Measurements from ENCODE around the gene TSHR. TPM values are rescaled to one million over a fixed set of nuclear protein-coding genes. Genes with fewer than 3 reads are reported as not detected.

Gene TSHR
- total RNA-seq, 1 donor, result not detected

DNA sequence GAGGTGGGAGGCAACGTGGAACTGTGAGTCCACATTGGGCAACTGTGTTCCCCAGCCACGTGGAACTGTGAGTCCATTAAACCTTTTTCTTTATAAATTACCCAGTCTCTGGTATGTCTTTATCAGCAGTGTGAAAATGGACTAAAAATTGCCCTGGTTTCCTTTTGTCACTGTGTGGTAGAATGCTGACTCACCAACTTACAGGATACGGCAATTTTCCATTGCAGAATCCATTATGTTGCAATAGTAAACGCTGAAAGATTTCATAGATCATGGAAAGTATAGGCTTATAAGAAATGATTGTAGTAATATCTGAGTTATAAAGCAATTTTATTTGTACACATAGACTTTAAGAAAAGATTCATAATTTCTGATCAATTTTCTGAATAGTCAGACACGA is 172.4 kb downstream of the TSHR start:
- Histone ChIP-seq H3K79me2 (ENCODE audit: insufficient read depth, low read length) (no peaks in the 10 kb centered on the region), H4K20me1 (ENCODE audit: insufficient read depth, low read length) (no peaks in the 10 kb centered on the region), H3K36me3 (ENCODE audit: insufficient read depth, low read length) (no peaks in the 10 kb centered on the region), H3K9me3 (ENCODE audit: low read depth, low read length) (no peaks in the 10 kb centered on the region), H2AFZ (ENCODE audit: low read length) (no peak overlapping the region), H3K27me3 (ENCODE audit: insufficient read depth, low read length) (peaks cover 4% of the 10 kb centered on the region), H3K4me3 (ENCODE audit: insufficient read depth, low read length) (no peak overlapping the region), H3K4me1 (ENCODE audit: insufficient read depth, low read length) (no peaks in the 10 kb centered on the region), H3K27ac (ENCODE audit: low read depth, low read length) (no peak overlapping the region), H3K4me2 (ENCODE audit: insufficient read depth, low read length) (no peak overlapping the region)
- DNase-seq (ENCODE audit: insufficient read length, low spot score, missing footprints), result no peak
- TF ChIP-seq CTCF (IDR thresholded peaks at IDR 0.05; ENCODE audit: extremely low read depth, low read depth, low read length), result no peak

DNA sequence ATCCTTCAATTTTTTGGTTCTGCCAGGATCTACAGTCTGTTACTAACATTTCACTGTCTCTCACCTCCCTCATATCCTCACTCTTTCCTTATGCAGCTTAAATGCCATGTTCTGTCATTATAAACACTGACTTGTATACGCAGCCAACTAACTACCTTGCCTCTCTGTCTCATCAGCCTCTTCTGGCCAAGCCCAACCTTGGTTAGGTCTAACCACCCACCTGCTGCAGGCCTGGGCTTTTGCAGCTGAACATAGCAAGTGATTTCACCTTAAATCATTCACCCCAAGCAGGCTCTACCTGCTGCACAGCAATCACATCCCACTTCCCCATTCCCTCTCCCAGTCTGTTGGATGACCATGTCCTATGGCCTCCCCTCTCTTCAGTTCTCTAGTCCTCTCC is 173.8 kb downstream of the TSHR start:
- H3K27me3 ChIP-seq (ENCODE audit: insufficient read depth, low read length), result peaks cover 4% of the 10 kb centered on the region
- no peaks in the 10 kb centered on the region for H3K4me1 ChIP-seq (ENCODE audit: insufficient read depth, low read length)
- no peak overlapping the region for H3K4me3 ChIP-seq (ENCODE audit: insufficient read depth, low read length)
- no peaks in the 10 kb centered on the region for H3K9me3 ChIP-seq (ENCODE audit: low read depth, low read length)
- no peak for TF ChIP-seq CTCF (IDR thresholded peaks at IDR 0.05; ENCODE audit: extremely low read depth, low read depth, low read length)
- H2AFZ ChIP-seq (ENCODE audit: low read length), result no peak overlapping the region
- H3K79me2 ChIP-seq (ENCODE audit: insufficient read depth, low read length), result no peaks in the 10 kb centered on the region
- H4K20me1 ChIP-seq (ENCODE audit: insufficient read depth, low read length), result no peaks in the 10 kb centered on the region
- H3K36me3 ChIP-seq (ENCODE audit: insufficient read depth, low read length), result no peaks in the 10 kb centered on the region
- no peak overlapping the region for H3K4me2 ChIP-seq (ENCODE audit: insufficient read depth, low read length)
- H3K27ac ChIP-seq (ENCODE audit: low read depth, low read length), result no peak overlapping the region
- no peak for DNase-seq (ENCODE audit: insufficient read length, low spot score, missing footprints)

DNA sequence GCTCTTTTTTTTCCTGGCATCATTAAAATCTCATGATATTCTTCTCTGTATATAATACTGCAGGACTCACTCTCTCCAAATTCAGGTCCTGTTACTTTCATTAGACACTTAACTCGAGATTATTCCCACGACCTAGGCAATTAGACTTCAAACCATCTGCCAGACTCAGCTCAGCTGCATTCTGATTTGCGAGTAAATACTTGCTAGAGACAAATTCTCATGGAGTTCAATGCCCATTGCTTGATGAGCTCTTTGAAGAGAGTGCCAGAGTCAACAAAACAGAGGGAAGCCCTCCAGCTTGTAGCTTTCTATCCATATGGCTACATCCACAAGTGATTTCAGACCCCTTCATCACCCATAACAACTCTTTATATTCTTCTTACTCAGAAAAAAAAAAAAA is 177.0 kb downstream of the TSHR start:
- no peak overlapping the region for H3K4me2 ChIP-seq (ENCODE audit: insufficient read depth, low read length)
- DNase-seq (ENCODE audit: insufficient read length, low spot score, missing footprints), result no peak
- peaks cover 4% of the 10 kb centered on the region for H3K27me3 ChIP-seq (ENCODE audit: insufficient read depth, low read length)
- no peaks in the 10 kb centered on the region for H4K20me1 ChIP-seq (ENCODE audit: insufficient read depth, low read length)
- H3K79me2 ChIP-seq (ENCODE audit: insufficient read depth, low read length), result no peaks in the 10 kb centered on the region
- H3K36me3 ChIP-seq (ENCODE audit: insufficient read depth, low read length), result no peaks in the 10 kb centered on the region
- peaks cover 6% of the 10 kb centered on the region for H3K4me1 ChIP-seq (ENCODE audit: insufficient read depth, low read length)
- no peaks in the 10 kb centered on the region for H3K9me3 ChIP-seq (ENCODE audit: low read depth, low read length)
- no peak overlapping the region for H3K4me3 ChIP-seq (ENCODE audit: insufficient read depth, low read length)
- H2AFZ ChIP-seq (ENCODE audit: low read length), result no peak overlapping the region
- no peak for TF ChIP-seq CTCF (IDR thresholded peaks at IDR 0.05; ENCODE audit: extremely low read depth, low read depth, low read length)
- H3K27ac ChIP-seq (ENCODE audit: low read depth, low read length), result no peak overlapping the region

- Histone ChIP-seq H2AFZ (ENCODE audit: low read length) (no peak overlapping the region), H4K20me1 (ENCODE audit: insufficient read depth, low read length) (no peaks in the 10 kb centered on the region), H3K4me2 (ENCODE audit: insufficient read depth, low read length) (no peak overlapping the region), H3K9me3 (ENCODE audit: low read depth, low read length) (no peaks in the 10 kb centered on the region), H3K4me1 (ENCODE audit: insufficient read depth, low read length) (peaks cover 9% of the 10 kb centered on the region), H3K27ac (ENCODE audit: low read depth, low read length) (no peak overlapping the region), H3K79me2 (ENCODE audit: insufficient read depth, low read length) (no peaks in the 10 kb centered on the region), H3K27me3 (ENCODE audit: insufficient read depth, low read length) (peaks cover 4% of the 10 kb centered on the region), H3K4me3 (ENCODE audit: insufficient read depth, low read length) (no peak overlapping the region), H3K36me3 (ENCODE audit: insufficient read depth, low read length) (no peaks in the 10 kb centered on the region)
- no peak for TF ChIP-seq CTCF (IDR thresholded peaks at IDR 0.05; ENCODE audit: extremely low read depth, low read depth, low read length)
- DNase-seq (ENCODE audit: insufficient read length, low spot score, missing footprints), result no peak
Observed at GRCh38 chr14:81133400-81133799, 178.0 kb downstream of the TSHR start.
